MCF 10A (cell line): ENCODE results near the gene ITGAE. TPM values are rescaled to one million over a fixed set of nuclear protein-coding genes. Genes with fewer than 3 reads are reported as not detected.

Experiments used
- BruUV-seq: library from RNA; stranded (reverse); fragments of 400-500 nt; replicated peaks from 2 replicates; lab custom pipeline; 2021; lab: Mats Ljungman, UMichigan
- CTCF ChIA-PET: fragments of 300-600 bp; sonication (Branson Sonifier 250); formaldehyde crosslinking; extraction: SDS; loops from one replicate; lab custom pipeline; 2021; ENCODE audit warnings: antibody characterized with exemption, inconsistent platforms; lab: Yijun Ruan, JAX
- POLR2A ChIA-PET: fragments of 300-600, 350-650 bp; sonication (Branson Sonifier 250); formaldehyde crosslinking; extraction: SDS; loops from one replicate; lab custom pipeline; 2020; ENCODE audit warnings: antibody characterized with exemption, inconsistent platforms; lab: Yijun Ruan, JAX
- DNase-seq: peaks from one replicate; pipeline ENCODE4 v3.0.0-alpha.2; 2018; ENCODE audit not compliant: unreplicated experiment
- H3K27ac Mint-ChIP-seq: one replicate; pipeline ENCODE4 v1.8.0; 2022; ENCODE audit warnings: mild to moderate bottlenecking, low read depth, mixed read lengths; ENCODE audit not compliant: unreplicated experiment
- H3K27me3 Mint-ChIP-seq: one replicate; pipeline ENCODE4 v1.8.0; 2022; ENCODE audit warnings: mixed read lengths; ENCODE audit not compliant: insufficient read depth, unreplicated experiment
- H3K36me3 Mint-ChIP-seq: one replicate; pipeline ENCODE4 v1.8.0; 2022; ENCODE audit warnings: mild to moderate bottlenecking, moderate library complexity, mixed read lengths; ENCODE audit not compliant: insufficient read depth, unreplicated experiment
- H3K4me1 Mint-ChIP-seq: one replicate; pipeline ENCODE4 v1.8.0; 2022; ENCODE audit warnings: mixed read lengths; ENCODE audit not compliant: insufficient read depth, unreplicated experiment
- H3K4me3 Mint-ChIP-seq: one replicate; pipeline ENCODE4 v1.8.0; 2022; ENCODE audit warnings: mild to moderate bottlenecking, moderate library complexity, mixed read lengths; ENCODE audit not compliant: unreplicated experiment
- H3K9me3 Mint-ChIP-seq: one replicate; pipeline ENCODE4 v1.8.0; 2022; ENCODE audit warnings: mixed read lengths; ENCODE audit not compliant: unreplicated experiment
- CTCF ChIP-seq: fragments of 200-600 bp; IDR thresholded peaks from one replicate; pipeline ENCODE4 v1.8.0; 2022; ENCODE audit warnings: antibody characterized with exemption, mild to moderate bottlenecking; ENCODE audit not compliant: unreplicated experiment
- intact Hi-C: fragments of 100-400 bp; cut with micrococcal nuclease; formaldehyde crosslinking; loops from 2 replicates; pipeline ENCODE4 v1.14.1; 2022
- total RNA-seq: library from RNA; stranded (reverse); gene quantifications from 2 replicates; pipeline ENCODE4 v1.2.3, GENCODE V29; 2022

The ITGAE gene
- total RNA-seq, 1 experiment from 2014 or later: 26.6 TPM

- H3K4me3 Mint-ChIP-seq: no peak overlapping the region
- ChIA-PET CTCF (interaction anchor here (1.4 kb wide), 1 partner anchor 16 kb away, joined by 6 read pairs; no protein-coding TSS in a partner anchor), POLR2A (interaction anchor here (1.2 kb wide), 1 partner anchor 19 kb away, joined by 3 read pairs; no protein-coding TSS in a partner anchor)
- no peak for TF ChIP-seq CTCF
- DNase-seq: no peak
- intact Hi-C loops: no loop called here
- no peak overlapping the region for H3K27ac Mint-ChIP-seq
- no peaks in the 10 kb centered on the region for H3K9me3 Mint-ChIP-seq
- no peaks in the 10 kb centered on the region for H3K36me3 Mint-ChIP-seq
- peaks cover 20% of the 10 kb centered on the region for H3K27me3 Mint-ChIP-seq
- no peaks in the 10 kb centered on the region for H3K4me1 Mint-ChIP-seq
- no TSS peak for BruUV-seq
Observed at GRCh38 chr17:3753624-3754023, 47.4 kb downstream of the ITGAE start.

- H3K36me3 Mint-ChIP-seq: no peaks in the 10 kb centered on the region
- peaks cover 27% of the 10 kb centered on the region for H3K27me3 Mint-ChIP-seq
- H3K4me3 Mint-ChIP-seq: no peak overlapping the region
- H3K9me3 Mint-ChIP-seq: no peaks in the 10 kb centered on the region
- DNase-seq: no peak
- ChIA-PET POLR2A (interaction anchor here (1.2 kb wide), 1 partner anchor 12 kb away, joined by 3 read pairs; no protein-coding TSS in a partner anchor), CTCF (interaction anchor here (3.2 kb wide), 1 partner anchor 14 kb away, joined by 12 read pairs; no protein-coding TSS in a partner anchor)
- intact Hi-C loops: no loop called here
- TF ChIP-seq CTCF: no peak
- H3K27ac Mint-ChIP-seq: no peak overlapping the region
- H3K4me1 Mint-ChIP-seq: no peaks in the 10 kb centered on the region
- BruUV-seq: no TSS peak
Observed at GRCh38 chr17:3751836-3752235, 49.2 kb downstream of the ITGAE start.

GRCh38 chr17:3750926-3751325 is 50.1 kb downstream of the ITGAE start:
- Mint-ChIP-seq H3K27me3 (peaks cover 27% of the 10 kb centered on the region), H3K4me3 (no peak overlapping the region), H3K4me1 (no peaks in the 10 kb centered on the region), H3K27ac (no peak overlapping the region), H3K36me3 (no peaks in the 10 kb centered on the region), H3K9me3 (no peaks in the 10 kb centered on the region)
- CTCF ChIA-PET: interaction anchor here (0.6 to 3.2 kb wide), 4 partner anchors 13 to 97 kb away, joined by 3 to 12 read pairs (median 4); no protein-coding TSS in a partner anchor
- intact Hi-C loops: no loop called here
- POLR2A ChIA-PET: interaction anchor here (0.6 kb wide), 1 partner anchor 35 kb away, joined by 4 read pairs; no protein-coding TSS in a partner anchor
- BruUV-seq: no TSS peak
- no peak for DNase-seq
- no peak for TF ChIP-seq CTCF

- intact Hi-C loops: no loop called here
- ChIA-PET CTCF (interaction anchor here (1.5 to 3.2 kb wide), 2 partner anchors 13 to 77 kb away, joined by 4 to 12 read pairs; no protein-coding TSS in a partner anchor), POLR2A (no interaction called here)
- H3K27ac Mint-ChIP-seq: no peak overlapping the region
- no TSS peak for BruUV-seq
- peaks cover 27% of the 10 kb centered on the region for H3K27me3 Mint-ChIP-seq
- no peaks in the 10 kb centered on the region for H3K9me3 Mint-ChIP-seq
- no peak for TF ChIP-seq CTCF
- no peak for DNase-seq
- H3K4me1 Mint-ChIP-seq: no peaks in the 10 kb centered on the region
- no peaks in the 10 kb centered on the region for H3K36me3 Mint-ChIP-seq
- H3K4me3 Mint-ChIP-seq: no peak overlapping the region
Observed at GRCh38 chr17:3750296-3750695, 50.7 kb downstream of the ITGAE start.
